ENCODE data around the gene PLCXD1.

The PLCXD1 gene

DNA sequence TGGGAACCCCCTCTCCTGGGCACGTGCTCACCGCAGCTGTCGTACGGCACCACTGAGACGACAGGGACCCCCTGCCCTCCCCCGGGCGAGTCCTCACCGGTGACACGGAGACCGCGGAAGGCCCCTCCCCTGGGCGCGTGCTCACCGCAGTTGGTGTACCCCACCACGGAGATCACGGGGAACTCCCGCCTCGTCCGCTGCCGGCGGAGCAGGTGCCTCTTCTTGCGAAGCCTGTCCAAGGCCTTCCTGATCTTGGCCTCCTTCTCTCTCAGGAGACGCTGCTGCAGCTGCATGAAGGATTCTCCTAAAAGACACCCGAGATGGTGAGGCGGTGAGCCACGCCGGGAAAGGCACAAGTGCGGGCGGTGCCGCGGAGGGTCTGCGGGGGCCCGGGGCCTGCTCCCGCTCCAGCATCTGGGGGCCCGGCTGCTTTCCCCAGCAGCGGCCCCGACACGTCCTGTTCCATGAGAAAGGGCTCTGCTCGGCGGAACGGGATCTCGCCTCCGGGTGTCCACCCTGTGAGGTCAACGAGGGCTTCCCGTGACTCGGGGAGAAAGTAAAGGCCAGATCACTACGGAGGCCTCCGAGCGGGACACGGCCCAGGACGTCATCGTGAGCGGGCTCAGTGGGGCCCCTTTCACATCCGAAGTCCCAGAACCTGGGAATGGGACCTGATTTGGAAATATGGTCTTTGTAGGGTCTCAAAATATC lies 31.6 kb downstream of the PLCXD1 start:
- no peak for FAIRE-seq
- no peak for TF ChIP-seq POLR2A (IDR thresholded peaks at IDR 0.05; ENCODE audit: low read depth, low read length)
- no peak for DNase-seq (ENCODE audit: insufficient read length, low spot score)

DNA sequence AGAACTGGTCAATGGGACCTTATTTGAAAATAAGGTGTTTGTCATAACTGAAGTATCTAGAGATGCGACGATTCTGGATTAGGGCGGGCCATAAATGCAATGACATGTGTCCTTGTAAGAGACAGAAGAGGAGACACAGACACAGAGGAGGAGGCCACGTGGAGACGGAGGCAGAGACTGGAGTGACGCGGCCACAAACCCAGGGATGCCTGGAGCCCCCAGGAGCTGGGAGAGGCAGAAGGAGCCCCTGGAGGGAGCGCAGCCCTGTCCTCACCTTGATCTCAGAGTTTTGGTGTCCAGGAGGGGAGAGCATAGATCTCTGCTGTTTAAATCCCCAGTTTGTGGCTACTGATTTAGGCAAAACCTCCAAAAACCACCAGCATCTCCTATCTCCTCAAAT lies 32.4 kb downstream of the PLCXD1 start:
- DNase-seq (ENCODE audit: insufficient read length, low spot score) (no peak), FAIRE-seq (no peak)
- no peak for TF ChIP-seq POLR2A (IDR thresholded peaks at IDR 0.05; ENCODE audit: low read depth, low read length)

DNA sequence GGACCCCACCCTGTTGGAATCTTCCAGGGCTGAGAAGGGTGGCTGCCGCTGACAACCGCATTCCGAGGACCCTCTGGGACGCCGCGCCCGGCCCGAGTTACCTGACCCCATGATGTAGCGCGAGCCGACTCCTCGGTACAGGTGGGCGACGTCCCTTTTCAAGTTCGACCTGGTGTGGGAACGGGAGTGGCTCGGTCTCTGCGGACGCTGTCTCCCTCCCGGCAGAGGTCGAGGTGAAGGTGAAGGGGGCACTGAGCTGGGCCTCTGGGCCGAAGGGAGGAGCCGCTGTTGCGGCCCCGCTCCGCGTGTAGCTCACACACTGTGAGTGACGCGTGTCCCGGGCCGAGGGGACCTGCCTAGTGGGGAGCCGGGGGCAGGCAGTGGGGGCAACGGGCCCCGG lies 32.9 kb downstream of the PLCXD1 start:
- DNase-seq (ENCODE audit: insufficient read length, low spot score) (no peak), FAIRE-seq (no peak)
- TF ChIP-seq POLR2A (IDR thresholded peaks at IDR 0.05; ENCODE audit: low read depth, low read length) = no peak

DNA sequence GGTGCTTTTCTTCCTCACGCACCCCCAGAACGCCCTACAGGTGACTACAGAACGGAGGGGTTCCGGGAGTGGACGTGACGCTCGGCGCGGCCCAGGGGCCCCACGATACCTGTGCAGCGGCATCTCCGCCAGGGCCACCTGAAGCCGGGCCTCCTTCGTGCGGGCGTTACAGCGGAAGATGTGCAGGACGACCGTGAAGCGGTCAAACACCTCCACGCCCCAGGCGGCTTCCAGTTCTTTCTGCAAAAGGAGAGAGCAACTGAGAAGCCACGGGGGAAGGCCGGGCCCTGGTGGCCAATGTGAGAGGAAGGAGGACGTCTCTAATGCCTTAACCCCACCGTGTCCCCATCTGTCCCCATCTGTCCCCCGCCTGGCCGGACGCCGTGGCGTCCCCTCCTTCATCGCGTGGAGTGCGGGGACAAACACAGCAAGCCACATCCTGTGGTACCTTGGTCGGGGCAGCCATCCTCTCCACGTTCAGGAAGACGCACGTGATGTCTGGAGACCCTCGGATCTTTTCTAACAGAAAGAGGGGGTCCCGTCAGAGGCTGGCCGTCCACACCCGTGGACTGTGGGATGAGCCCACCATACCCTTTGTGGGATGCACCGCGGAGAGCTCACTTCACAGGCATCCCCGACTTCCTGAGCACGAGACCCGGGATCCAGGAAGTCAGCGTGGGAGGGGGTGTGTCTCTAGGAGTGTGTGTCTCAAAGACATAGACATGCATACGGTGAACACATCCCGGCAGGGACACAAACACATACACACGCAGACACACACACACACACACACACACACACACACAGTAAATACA lies 33.8 kb downstream of the PLCXD1 start:
- TF ChIP-seq POLR2A (IDR thresholded peaks at IDR 0.05; ENCODE audit: low read depth, low read length) = no peak
- DNase-seq (ENCODE audit: insufficient read length, low spot score) (no peak), FAIRE-seq (no peak)

DNA sequence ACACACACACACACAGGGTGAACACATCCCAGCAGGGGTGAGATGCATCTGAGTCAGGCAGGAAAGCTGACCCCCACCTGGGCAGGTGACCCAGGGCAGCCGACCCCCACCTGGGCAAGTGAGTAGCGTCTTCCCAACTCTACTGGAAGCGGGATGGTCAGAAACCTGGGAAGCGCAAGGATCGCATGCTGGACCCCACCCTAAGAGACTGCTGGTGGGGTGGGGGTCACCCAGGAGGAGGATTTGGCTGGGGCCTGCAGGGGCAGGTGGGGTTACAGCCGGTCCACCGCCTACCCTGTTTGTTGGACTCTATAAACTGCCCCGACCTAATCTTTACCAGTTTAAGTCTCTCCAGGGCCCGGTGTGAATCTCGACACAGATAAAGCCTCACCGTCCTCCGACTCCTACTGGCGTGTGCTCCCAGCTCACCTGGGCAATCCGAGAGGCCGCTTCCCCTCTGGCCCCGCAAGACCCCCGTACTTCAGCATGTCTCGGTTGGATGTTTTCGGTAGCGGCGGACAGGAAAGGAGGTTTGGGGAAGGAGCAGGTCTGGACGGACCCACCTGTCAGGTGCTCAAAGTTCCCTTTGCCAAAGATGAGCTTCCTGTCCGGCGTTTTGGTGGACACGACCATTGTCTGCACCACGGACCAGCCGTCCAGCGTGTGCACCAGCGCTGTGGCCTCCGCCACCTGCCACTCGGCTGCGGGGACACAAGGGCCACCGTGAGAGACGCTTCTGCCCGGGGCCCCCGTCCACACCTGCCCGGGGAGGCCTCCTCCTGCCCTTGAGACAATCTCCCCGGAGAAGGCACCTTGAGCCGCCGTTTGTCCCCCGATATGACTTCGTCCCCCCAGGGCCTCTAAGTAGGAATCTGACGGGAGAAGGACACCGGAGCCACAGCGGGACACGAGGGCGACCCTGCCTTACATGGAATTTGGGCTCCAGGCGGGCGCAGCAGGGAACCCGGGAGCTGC lies 35.5 kb downstream of the PLCXD1 start:
- FAIRE-seq (no peak), DNase-seq (ENCODE audit: insufficient read length, low spot score) (no peak)
- no peak for TF ChIP-seq POLR2A (IDR thresholded peaks at IDR 0.05; ENCODE audit: low read depth, low read length)

DNA sequence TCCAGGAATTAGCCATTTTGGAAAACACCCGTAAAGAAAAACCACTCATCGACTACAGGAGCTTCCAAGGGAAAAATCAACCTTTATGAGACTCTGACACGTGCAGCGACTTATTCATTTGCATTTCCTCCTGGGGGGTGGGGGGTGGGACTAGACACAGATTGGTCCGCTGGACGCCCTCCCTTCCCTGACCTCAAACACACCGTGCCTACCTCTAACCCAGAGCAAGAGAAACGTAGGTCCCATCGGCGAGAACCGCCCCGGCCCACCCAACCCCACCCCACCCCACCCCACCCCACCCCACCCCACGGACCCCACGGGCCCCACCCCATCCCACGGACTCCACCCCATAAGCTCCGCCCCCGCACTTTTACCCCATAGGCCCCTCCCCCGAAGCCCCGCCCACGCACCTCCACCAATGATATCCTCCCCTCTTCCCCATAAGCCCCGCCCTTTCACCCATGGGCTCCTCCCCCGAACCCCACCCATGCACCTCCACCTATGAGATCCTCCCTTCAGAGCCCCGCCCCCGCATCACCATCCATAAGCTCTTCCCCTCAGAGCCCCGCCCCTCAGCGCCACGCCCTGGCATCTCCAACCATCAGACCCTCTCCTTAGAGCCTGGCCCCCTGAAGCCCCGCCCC lies 36.4 kb downstream of the PLCXD1 start:
- no peak for TF ChIP-seq POLR2A (IDR thresholded peaks at IDR 0.05; ENCODE audit: low read depth, low read length)
- DNase-seq (ENCODE audit: insufficient read length, low spot score) = no peak
- no peak for FAIRE-seq

DNA sequence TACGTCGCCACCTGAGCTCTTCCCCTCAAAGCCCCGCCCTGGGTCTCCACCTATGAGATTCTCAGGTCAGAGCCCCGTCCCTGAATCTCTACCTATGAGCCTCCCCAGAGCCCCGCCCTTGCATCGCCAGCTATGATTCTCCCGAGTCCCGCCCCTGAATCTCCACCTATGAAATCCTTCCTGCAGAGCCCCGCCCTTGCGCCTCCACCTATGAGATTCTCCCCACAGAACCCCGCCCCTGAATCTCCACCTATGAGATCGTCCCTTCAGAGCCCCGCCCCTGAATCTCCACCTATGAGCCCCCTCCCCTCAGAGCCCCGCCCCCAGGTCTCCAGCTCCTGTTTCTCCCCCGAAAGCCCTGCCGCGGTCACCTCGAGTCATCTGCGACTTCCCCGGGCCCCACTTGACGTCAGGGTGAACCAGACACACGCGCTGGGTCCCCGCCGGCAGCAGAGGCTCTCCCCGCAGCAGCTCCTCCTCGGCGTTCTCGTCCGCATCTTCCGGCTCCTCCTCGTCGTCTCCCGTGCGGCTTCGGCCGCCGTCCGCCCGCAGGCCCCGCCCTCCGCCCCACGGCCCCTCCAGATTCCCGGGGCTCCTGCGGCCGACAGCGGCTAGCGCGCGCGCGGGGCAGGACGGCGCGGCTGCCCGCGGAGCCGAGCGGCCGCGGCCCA lies 37.0 kb downstream of the PLCXD1 start:
- DNase-seq (ENCODE audit: insufficient read length, low spot score) (peak; percentile 78), FAIRE-seq (no peak)
- no peak for TF ChIP-seq POLR2A (IDR thresholded peaks at IDR 0.05; ENCODE audit: low read depth, low read length)

DNA sequence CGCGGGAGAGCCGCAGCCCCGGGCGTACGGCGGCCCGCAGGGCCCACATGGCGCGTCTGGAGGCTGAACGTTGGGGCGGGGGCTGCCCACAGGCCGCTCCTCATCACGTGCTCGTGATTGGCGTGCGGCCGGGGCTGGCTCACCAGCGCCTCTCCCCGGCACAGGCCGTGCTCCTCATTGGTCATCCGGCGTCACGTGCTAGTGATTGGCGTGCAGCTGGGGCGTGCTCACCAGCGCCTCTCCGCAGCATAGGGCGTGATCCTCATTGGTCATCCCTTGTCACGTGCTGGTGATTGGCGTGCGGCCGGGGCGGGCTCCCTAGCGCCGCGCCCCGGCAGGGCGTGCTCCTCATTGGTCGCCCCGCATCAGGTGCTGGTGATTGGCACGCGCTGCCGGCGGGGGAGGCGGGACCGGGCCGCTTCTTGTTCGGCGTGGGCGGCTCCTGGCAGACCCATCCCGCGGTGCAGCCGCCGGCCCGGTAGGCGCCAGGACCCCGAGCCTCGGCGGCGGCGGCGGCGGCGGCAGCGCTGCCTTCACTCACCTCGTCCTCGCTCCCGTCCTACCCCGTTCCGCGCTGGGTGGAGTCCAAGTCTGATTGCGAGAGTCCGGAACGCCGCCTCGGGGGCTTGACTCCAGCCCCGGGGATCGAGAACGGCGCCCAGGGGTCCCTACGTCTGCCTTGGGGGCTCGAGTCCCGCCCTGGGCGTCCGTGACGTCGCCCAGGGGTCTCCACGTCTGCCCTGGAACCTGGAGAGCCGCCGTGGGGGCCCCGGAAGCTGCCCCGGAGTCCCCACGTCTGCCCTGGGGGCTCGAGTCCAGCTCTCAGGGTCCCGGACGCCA lies 37.8 kb downstream of the PLCXD1 start, which contains the start of gene GTPBP6:
TSS of gene GTPBP6 (minus strand) at position 58 of the 840 bp plus-strand sequence. CDS start at position 49, 9 bp downstream.
- no peak for FAIRE-seq
- peak; percentile 88 for DNase-seq (ENCODE audit: insufficient read length, low spot score)
- TF ChIP-seq POLR2A (IDR thresholded peaks at IDR 0.05; ENCODE audit: low read depth, low read length) = peak; percentile 69

DNA sequence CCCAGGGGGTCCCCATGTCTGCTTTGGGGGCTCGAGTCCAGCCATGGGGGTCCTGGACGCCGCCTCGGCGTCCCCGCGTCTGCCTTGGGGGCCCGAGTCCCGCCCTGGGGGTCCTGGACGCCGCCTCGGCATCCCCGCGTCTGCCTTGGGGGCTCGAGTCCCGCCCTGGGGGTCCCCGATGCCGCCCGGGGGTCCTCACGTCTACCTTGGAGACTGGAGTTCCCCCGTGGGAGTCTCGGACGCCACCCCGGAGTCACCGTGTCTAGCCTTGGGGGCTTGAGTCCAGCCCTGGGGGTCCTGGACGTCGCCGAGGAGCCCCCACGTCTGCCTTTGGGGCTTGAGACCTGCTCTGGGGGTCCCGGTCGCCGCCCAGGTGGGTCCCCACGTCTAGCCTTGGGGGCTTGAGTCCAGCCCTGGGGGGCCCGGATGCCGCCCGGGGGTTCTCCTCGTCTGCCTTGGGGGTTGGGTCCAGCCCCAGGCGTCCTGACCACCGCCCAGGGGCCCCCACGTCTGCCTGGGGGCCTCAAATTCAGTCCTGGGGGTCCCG lies 38.5 kb downstream of the PLCXD1 start:
- FAIRE-seq = no peak
- DNase-seq (ENCODE audit: insufficient read length, low spot score) = no peak
- no peak for TF ChIP-seq POLR2A (IDR thresholded peaks at IDR 0.05; ENCODE audit: low read depth, low read length)

DNA sequence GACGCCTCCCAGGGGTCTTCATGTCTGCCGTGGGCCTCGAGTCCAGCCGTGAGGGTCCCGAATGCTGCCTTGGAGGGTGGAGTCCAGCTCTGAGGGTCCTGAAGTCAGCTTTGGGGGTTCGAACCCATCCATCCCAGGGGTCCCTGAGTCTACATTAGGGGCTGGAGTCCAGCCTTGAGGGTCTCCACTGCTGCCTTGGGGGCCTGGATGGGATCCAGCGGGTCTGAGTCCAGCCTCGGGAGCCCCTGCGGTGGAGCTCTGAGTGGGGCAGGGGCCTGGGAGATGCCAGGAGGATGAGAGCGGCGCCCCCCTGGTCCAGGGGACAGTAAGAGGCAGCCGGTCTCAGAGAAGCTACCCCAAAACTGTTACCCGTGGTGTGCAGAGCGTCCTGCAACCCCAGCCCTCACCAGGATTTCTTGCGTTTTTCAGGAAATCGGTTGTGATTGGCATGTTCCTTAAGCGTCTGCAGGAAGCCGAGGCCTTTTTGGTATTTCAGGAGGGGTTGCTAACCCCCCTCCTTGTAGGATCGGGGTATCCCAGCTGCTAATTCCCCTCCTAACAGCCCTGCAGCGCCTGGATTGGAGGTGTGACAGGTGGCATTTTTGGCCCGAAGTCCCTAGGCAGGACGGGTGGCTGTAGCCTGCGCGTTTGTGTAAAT lies 39.1 kb downstream of the PLCXD1 start:
- no peak for FAIRE-seq
- DNase-seq (ENCODE audit: insufficient read length, low spot score) = no peak
- TF ChIP-seq POLR2A (IDR thresholded peaks at IDR 0.05; ENCODE audit: low read depth, low read length) = no peak

Measured in H54 (cell line).